Prostate gland (tissue), 2 donors: Measurements from ENCODE around the gene SLC2A6.

Source experiments
- POLR2A ChIP-seq: fragments of 450-650 bp; IDR thresholded peaks from one replicate; pipeline ENCODE4 v1.6.1; 2016; ENCODE audit warnings: antibody characterized with exemption, mild to moderate bottlenecking
- TF ChIP-seq, protein P1 (sequence below), 4 experiments: fragments of 200-600 bp in 2 of 4; fragments of 450-650 bp in 2 of 4; sonication (generic) in 2 of 4; IDR thresholded peaks; 1 replicate in 3 of 4; 2 replicates in 1 of 4; pipeline ENCODE4 v1.5.1; 2016 to 2019; ENCODE audit warnings: antibody characterized with exemption in 4 of 4, mild to moderate bottlenecking in 2 of 4, moderate library complexity in 2 of 4

DNA sequence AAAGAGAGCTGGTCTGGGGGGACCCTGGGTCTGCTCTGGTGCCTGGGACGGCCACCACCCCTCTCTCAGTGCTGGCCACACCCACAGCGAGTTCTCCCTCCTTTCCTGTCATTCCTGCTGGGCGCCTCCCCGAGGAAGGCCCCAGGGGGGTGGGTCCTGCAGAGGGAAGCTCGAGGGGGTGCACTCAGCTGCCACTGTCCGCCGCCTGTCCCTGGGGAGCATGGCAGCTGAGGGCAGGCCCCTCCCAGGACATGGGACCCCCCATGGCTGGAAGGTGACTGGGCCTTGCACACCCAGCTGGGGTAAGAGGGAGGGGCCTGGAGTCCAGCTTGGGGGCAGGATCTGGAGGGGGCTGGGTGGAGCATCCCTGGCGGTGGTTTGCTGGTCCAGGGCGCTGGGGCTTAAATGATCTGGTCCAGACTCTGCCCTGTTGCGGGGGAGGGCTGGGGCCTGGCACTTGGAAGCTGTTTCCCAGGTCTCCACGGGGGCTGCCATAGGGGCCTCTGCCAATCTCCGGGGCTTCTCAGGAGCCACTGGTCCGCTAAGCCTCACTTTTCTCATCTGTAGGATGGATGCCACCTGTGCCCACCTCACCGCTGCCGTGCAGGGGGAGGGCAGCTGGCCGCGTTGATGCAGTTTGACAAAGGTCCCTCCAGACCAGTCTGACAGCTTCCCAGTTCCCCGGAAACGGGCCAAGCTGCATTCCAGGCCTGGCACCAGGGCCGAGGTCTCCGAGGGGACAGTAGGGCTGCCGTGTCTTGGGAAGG, 6.0 kb upstream of the SLC2A6 start:
- TF ChIP-seq, protein P1, sequence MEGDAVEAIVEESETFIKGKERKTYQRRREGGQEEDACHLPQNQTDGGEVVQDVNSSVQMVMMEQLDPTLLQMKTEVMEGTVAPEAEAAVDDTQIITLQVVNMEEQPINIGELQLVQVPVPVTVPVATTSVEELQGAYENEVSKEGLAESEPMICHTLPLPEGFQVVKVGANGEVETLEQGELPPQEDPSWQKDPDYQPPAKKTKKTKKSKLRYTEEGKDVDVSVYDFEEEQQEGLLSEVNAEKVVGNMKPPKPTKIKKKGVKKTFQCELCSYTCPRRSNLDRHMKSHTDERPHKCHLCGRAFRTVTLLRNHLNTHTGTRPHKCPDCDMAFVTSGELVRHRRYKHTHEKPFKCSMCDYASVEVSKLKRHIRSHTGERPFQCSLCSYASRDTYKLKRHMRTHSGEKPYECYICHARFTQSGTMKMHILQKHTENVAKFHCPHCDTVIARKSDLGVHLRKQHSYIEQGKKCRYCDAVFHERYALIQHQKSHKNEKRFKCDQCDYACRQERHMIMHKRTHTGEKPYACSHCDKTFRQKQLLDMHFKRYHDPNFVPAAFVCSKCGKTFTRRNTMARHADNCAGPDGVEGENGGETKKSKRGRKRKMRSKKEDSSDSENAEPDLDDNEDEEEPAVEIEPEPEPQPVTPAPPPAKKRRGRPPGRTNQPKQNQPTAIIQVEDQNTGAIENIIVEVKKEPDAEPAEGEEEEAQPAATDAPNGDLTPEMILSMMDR (IDR thresholded peaks at IDR 0.05) = no peak
- no peak for TF ChIP-seq POLR2A
